Activated T-helper 9 cell treated with anti-CD3 and anti-CD28 coated beads, Interleukin-2, amount 50 U/mL, for 16 hours (primary cell): ENCODE data around the gene KCNT1.

Source experiments
- DNase-seq: peaks from one replicate; pipeline ENCODE4 v3.0.0-alpha.2; 2020; ENCODE audit warnings: low read depth

The KCNT1 gene

GRCh38 chr9:135726138-135726853 is 24.3 kb downstream of the KCNT1 start:
- DNase-seq: no peak

- DNase-seq: no peak
Measured at GRCh38 chr9:135727257-135727875, 25.4 kb downstream of the KCNT1 start.

GRCh38 chr9:135728436-135729110 is 26.6 kb downstream of the KCNT1 start:
- no peak for DNase-seq

GRCh38 chr9:135729480-135729879 is 27.5 kb downstream of the KCNT1 start:
- DNase-seq: no peak

- no peak for DNase-seq
Measured at GRCh38 chr9:135731454-135731853, 29.5 kb downstream of the KCNT1 start.

- no peak for DNase-seq
Measured at GRCh38 chr9:135732569-135733257, 30.7 kb downstream of the KCNT1 start.

- DNase-seq: no peak
Measured at GRCh38 chr9:135734616-135735144, 32.7 kb downstream of the KCNT1 start.

- DNase-seq: no peak
Measured at GRCh38 chr9:135736272-135736978, 34.4 kb downstream of the KCNT1 start.

GRCh38 chr9:135736979-135737839 is 35.2 kb downstream of the KCNT1 start:
- DNase-seq: no peak

GRCh38 chr9:135737840-135738521 is 36.0 kb downstream of the KCNT1 start:
- DNase-seq: no peak

- no peak for DNase-seq
Measured at GRCh38 chr9:135739271-135740220, 37.6 kb downstream of the KCNT1 start.

- no peak for DNase-seq
Measured at GRCh38 chr9:135741276-135742219, 39.6 kb downstream of the KCNT1 start.

- no peak for DNase-seq
Measured at GRCh38 chr9:135743021-135743420, 41.0 kb downstream of the KCNT1 start.

GRCh38 chr9:135743546-135744332 is 41.8 kb downstream of the KCNT1 start:
- no peak for DNase-seq

GRCh38 chr9:135744333-135745070 is 42.5 kb downstream of the KCNT1 start:
- no peak for DNase-seq

GRCh38 chr9:135745189-135745588 is 43.2 kb downstream of the KCNT1 start:
- no peak for DNase-seq
